ENCODE data around the gene SKP2.

- TF ChIP-seq, protein P1, sequence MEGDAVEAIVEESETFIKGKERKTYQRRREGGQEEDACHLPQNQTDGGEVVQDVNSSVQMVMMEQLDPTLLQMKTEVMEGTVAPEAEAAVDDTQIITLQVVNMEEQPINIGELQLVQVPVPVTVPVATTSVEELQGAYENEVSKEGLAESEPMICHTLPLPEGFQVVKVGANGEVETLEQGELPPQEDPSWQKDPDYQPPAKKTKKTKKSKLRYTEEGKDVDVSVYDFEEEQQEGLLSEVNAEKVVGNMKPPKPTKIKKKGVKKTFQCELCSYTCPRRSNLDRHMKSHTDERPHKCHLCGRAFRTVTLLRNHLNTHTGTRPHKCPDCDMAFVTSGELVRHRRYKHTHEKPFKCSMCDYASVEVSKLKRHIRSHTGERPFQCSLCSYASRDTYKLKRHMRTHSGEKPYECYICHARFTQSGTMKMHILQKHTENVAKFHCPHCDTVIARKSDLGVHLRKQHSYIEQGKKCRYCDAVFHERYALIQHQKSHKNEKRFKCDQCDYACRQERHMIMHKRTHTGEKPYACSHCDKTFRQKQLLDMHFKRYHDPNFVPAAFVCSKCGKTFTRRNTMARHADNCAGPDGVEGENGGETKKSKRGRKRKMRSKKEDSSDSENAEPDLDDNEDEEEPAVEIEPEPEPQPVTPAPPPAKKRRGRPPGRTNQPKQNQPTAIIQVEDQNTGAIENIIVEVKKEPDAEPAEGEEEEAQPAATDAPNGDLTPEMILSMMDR (IDR thresholded peaks at IDR 0.05; ENCODE audit: low read depth, low read length, missing input control): no peak
- no peak for TF ChIP-seq GABPA (IDR thresholded peaks at IDR 0.05 in 1 of 2, conservative IDR thresholded peaks at IDR 0.05 in 1 of 2)
- no peak for TF ChIP-seq TAF1 (conservative IDR thresholded peaks at IDR 0.05)
- no peak for TF ChIP-seq HNF4G (IDR thresholded peaks at IDR 0.05)
- TF ChIP-seq, protein P2, sequence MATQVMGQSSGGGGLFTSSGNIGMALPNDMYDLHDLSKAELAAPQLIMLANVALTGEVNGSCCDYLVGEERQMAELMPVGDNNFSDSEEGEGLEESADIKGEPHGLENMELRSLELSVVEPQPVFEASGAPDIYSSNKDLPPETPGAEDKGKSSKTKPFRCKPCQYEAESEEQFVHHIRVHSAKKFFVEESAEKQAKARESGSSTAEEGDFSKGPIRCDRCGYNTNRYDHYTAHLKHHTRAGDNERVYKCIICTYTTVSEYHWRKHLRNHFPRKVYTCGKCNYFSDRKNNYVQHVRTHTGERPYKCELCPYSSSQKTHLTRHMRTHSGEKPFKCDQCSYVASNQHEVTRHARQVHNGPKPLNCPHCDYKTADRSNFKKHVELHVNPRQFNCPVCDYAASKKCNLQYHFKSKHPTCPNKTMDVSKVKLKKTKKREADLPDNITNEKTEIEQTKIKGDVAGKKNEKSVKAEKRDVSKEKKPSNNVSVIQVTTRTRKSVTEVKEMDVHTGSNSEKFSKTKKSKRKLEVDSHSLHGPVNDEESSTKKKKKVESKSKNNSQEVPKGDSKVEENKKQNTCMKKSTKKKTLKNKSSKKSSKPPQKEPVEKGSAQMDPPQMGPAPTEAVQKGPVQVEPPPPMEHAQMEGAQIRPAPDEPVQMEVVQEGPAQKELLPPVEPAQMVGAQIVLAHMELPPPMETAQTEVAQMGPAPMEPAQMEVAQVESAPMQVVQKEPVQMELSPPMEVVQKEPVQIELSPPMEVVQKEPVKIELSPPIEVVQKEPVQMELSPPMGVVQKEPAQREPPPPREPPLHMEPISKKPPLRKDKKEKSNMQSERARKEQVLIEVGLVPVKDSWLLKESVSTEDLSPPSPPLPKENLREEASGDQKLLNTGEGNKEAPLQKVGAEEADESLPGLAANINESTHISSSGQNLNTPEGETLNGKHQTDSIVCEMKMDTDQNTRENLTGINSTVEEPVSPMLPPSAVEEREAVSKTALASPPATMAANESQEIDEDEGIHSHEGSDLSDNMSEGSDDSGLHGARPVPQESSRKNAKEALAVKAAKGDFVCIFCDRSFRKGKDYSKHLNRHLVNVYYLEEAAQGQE (IDR thresholded peaks at IDR 0.05): no peak
- TF ChIP-seq MAX (IDR thresholded peaks at IDR 0.05): no peak
- no peak for TF ChIP-seq ZBTB33 (IDR thresholded peaks at IDR 0.05)
- TF ChIP-seq RAD21 (IDR thresholded peaks at IDR 0.05): no peak
- no peak for TF ChIP-seq RXRA (IDR thresholded peaks at IDR 0.05)
- TF ChIP-seq YY1 (IDR thresholded peaks at IDR 0.05): no peak
- TF ChIP-seq SP1 (IDR thresholded peaks at IDR 0.05): no peak
- no peak for TF ChIP-seq JUND (IDR thresholded peaks at IDR 0.05)
These were observed 1.1 kb upstream of the SKP2 start for GRCh38 chr5:36150676-36151433.
